Central memory CD4-positive, alpha-beta T cell (primary cell): ENCODE measurements around the gene IGF2BP2.
"Not testable (repeated sequence)": the region's sequence is repeated elsewhere in the genome, so short reads cannot be mapped to it uniquely, and the experiment has no call there.

ENCODE experiments used
- DNase-seq: peaks from one replicate; pipeline ENCODE4 v3.0.0; 2022

IGF2BP2 gene

DNA sequence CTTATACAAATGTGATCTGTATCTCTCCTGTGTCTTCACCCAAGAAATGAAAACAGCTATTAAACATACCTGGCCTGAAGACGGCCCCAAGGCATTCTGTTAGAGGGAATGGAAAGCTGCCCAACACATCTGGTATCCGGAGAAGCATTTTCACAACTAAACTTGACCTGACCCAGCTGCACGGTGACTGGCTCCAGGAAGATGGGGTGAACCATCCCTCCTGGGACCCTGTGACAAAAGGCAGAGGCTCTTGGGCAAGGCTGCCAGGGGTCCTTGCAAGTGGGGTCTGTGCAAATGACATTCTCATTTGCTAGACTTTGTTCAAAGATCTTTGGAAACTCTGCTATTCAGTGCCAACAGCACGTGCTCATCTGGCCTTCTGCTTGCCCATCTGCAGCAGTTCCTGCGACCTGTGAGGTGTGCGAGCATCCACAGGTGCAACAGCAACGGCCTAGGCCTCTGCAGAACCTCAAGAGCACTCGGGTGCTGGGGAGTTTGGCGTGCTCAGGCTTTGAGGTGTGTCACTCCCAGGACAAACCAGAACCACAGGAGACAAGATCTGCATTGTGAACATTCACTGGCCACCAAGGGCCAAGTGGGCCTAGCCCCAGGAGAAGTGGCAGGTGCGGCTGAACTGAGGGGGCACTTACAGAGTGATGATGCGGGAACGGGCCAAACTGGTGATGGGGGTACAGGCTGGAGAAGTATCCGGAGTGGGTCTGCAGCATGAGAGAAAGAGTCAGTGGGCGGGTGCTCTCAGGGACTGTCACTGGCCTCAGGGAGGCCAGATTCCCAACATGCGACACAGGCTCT lies 166.9 kb downstream of the IGF2BP2 start:
- no peak for DNase-seq

DNA sequence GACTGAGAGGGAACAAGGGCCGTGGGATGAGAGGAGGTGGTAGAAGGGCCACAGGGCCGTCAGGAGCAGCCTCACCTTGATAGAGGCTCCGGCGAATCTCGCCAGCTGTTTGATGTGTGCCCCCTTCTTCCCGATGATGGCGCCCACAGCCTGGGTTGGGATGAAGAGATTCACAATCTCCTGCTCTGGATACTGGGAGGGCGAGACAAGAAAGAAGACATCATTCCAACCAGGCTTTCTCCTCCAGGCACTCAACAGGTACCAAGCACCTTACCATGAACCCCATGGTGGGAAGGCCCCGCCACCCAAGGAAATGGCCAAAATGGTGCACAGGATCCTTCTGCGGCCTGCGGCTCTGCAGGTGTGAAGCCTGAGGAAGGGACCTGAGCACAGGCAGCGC lies 167.6 kb downstream of the IGF2BP2 start:
- DNase-seq: no peak

DNA sequence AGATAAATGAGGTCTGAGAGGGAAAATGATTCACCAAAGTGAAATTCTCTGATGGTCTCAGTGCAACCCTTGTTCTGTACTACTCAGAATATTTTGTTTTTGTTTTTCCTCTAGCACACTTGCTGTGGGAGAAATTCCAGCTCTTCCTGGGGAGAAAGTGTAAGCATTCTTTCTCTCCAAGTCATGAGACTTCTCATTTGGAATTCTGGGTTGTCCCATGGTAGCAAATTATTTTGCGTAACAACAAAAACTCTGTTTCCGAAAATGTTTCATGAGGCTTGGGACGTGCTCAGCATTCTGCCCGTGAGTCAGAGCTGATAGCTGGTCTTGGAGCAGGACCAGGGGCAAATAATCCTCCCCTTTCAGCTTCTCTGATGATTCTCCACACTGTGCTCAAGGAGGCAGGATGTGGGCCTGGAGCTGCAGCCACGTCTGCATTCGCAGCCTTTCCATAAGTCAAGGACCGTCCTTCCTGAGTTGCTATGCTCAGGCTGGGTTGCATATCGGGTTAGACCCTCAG lies 168.5 kb downstream of the IGF2BP2 start:
- no peak for DNase-seq

DNA sequence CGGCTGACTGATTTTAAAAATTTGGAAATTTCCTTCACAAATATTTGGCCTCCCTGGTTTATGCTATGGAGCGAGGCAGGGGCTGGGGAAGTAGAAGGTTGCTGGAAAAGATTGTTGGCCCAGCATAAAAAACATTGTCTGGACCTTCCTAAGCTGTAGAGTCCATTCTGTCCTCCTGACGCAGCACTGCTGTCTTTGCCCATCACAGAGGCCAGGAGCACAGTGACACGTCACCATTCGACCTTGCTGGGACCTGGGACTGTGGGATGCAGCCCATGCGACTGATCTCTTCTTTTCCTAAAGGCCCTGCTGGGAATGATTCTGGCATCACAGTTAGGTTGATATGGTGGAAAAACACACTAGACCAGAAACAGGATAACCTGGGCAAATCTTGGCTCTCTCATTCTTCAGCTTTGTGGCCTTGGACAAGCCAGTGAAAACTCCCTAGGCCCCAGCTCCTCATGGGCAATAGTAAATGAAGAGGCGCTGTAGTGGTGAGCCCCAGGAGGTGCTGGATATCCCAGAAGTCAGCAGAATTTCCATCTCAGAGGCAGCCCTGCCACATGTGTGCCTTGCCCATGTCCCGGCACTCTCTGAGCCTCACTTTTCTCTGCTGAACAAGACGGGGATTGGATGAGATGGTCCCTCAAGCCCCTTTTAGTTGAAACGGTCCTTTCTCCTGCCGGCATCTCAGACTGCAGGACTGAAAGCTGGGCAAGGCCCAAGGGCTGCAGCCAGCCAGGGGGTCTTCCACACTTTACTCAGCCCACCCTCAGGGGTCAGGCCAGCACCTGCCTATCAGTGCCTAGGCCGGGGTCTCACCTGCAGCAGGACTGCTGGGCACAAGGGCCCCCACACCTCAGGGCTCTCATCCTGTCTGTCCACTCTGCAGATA lies 169.2 kb downstream of the IGF2BP2 start:
- no peak for DNase-seq

DNA sequence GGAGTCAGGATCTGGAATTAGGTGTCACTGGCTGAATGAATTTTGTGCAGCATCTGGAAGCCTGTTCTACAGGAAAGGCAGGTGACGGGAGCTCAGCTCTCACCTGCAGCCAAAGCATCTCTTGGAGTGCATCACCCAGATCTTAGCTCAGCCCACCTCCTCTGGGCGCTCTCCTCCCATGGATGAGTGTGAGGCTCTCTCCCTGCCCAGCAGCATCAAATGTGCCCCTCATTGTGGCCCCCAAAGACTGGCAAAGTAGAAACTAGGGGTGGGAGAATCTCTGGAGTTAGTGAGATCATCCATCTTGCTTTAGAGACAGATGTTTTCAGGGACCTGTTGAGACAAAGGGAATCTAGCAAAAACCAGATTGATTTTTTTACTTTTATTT lies 170.1 kb downstream of the IGF2BP2 start:
- no peak for DNase-seq

DNA sequence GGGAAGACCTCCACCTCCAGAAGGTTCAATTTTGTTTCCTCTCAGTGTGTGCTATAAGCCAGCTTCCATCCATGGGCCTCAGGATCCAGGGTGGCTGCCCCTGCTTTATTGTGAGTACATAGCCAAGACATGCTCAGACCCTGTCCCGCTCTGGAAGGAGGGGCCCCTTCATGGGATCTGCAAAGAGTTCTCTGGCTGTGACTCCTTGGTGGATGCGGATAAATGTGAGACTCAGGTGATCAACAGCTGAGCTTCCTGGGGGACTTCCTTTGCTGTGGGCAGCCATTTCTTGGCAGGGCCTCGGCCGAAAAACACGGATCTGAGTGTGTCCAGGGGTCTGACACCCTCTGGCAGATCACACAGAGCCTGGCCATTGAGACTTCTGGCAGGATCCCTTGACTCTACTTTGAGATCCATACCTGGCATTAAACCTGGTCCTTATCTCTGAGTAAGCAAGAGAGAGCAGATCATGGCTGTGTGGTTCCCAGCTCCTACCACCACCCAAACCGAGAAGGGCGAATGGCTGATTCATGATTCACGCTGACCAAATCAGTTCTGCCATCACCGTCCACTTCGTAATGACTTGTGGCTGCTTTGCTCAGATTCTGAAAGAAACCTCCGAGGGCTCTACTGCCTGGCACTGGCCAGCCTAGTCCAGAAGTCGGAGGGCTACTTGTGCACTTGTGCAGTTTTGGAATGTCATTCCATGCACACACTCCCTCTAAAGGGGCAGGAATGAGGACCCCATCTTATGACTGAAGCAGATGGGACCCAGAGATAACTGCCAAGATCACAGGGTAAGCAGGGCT lies 170.7 kb downstream of the IGF2BP2 start:
- no peak for DNase-seq

DNA sequence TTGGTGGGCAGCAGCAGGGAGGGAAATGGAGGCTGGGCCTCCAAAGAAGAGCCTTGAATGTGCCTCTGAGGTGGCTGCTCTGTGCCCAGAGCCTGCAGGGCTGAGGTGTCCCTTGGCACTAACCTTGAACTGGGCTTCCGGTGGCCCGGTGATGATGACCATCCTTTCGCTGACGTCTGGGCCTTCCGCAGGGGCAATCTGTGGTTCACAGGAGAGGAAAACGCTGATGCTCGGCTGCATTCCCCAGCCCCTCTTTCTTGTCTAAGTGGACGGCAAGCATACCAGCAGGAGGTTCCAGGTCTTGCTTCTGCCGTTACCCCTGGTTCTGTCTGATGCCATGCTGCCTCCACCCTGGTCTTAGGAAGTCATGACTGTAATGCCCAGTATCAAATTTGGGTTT lies 172.9 kb downstream of the IGF2BP2 start:
- no peak for DNase-seq

DNA sequence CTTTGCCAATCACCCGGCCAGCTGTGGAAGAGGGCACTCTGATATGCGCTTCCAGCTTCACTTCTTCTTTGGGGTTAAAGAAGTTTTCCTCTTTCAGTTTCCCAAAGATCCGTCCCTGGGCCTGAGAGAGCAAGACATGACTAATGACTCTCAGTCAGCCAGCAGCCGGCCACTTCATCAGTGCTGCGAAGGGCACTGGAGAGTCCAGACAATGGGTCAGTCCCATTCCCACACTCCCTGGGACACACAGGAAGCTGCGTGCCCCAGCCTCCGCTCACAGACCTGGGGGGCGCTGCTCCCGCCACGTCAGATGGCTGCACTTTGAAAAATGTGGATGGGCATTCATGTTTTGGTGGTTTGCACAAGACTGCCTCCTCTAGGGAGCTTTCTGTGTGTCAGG lies 175.4 kb downstream of the IGF2BP2 start:
- DNase-seq: no peak

DNA sequence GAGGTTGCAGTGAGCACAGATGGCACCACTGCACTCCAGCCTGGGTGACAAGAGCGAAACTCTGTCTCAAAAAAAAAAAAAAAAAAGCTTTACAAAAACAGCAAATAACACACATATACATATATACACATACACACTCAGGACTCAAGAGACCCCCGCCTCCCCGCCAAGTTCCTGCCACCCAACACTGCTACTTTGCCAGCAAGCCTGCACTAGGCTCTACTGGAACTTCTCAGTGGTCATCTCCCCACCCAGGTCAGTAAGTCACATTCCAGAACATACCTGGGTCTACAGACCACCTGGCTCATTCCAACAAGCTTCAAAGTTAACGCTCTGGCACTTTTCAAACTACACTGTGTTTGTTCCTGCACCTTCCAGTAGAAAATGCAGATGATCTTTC lies 176.4 kb downstream of the IGF2BP2 start:
- DNase-seq: no peak

DNA sequence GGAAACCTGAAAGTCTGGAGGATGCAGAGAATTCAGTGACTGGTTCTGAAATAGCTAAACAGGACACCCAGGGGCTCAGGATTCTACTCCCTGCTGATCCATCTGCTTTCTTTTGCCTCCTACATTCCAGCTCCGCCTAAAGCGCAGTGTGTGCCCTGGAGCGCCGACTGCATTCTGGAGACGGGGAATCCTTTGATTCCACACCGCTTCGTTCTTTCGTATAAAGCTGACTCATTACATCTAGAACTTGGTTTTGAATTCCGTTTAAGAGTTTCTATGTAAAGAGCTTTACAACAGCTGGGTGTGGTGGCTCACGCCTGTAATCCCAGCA lies 177.0 kb downstream of the IGF2BP2 start:
- no peak for DNase-seq

DNA sequence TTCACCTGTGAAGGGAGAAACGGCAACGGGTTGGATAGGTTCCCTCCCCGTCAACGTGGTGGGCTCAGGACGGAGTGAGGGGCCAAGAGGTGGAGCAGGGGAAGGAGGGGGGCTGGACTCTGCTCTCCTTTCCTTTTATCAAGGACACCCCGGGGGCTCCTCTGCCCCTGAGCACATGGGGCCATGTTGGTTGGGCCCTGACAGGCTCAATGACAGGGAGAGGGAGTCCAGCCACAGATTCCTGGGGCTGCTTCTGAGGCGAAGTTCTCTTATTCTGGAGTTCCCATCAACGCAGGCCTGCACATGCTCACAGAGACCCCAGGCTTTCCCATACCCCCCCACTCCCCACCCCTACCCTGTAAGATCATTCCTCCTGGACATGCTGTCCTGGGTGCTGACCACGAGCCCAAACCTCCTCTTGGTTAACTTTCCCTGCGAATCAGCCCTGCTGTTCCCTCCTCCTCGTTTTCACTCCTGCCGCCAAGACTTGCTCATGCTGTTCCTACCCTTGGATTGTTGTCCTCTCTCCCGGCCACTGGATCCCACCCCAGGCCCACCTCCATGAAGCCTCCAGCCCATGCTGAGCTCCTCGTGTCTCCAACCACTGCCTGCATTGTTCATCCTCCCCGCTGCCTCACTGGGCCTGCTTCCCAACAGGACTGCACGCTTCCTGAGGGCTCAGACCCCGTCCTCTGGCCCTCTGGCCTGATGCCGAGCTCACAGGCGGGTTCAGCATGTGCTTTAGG lies 177.5 kb downstream of the IGF2BP2 start:
- DNase-seq: no peak

DNA sequence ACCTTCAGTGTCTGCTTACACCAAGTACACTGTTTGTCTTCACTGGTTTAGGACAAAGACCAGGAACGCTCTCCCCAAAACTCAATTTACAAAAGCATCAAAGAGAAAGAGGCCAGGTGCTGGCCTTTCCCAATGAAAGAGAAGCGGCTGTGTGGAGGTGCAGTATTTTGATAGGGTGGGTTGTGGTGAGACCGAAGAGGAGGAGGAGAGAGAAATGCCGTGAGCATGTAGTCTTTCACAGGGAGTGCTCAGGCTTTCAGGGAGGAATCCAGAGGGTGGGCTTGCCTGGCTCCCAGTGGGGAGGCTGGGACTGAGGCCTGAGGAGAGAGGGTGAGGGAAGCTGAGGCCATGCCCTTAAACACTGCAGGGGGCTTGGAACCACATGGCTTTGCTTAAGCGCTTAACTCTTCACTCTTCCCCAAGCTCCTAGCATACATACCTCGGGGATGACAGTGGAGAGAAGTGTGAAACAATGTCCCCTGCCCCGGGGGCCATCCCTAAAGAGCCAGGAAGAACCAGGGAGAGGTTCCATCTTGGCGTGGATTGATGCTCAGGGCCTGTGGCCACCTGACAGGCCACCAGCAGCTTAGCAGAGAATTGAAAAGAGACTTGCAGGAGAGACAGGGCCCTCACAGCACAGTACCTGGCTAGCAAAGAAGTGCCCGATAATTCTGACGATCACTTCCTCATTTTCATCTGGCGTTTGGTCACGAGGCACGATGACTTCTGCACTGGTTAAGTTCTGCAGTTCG lies 178.3 kb downstream of the IGF2BP2 start:
- DNase-seq: no peak

DNA sequence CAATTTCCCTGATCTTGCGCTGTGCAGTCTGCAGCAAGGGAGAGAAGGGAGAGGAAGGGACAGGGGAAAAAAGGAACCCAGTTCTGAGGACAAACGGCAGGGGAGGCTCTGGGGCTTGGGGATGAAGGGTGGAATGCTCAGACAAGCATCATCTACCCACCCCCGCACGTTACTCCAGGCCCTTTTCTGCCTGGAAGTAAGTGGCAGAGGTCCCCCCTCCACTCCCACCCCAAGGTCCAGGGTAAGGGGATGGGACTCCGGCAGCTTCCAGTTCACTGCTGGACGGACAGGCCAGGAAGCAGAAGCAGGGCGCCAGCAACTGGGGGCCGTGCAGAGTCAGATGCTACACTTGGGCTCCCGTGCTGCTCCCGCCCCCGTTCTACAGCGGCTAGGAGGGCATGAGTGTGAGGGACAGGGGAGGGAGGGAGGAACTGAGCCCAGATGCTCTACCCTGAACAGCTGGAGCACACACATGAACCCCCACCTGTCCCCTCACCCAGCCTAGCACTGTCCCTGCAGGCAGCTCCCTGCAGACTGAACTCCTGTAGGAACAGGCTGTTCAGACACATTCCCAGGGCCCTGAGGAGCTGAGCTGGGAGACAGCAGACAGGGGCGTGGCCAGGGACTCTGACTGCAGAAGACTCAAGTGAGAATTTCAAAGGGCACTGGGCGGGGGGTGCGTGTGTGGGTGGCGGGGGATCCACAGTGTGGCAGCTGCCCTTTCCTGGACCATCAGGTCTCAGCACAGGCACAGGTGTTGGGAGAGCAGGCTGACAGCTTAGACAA lies 179.1 kb downstream of the IGF2BP2 start:
- no peak for DNase-seq

DNA sequence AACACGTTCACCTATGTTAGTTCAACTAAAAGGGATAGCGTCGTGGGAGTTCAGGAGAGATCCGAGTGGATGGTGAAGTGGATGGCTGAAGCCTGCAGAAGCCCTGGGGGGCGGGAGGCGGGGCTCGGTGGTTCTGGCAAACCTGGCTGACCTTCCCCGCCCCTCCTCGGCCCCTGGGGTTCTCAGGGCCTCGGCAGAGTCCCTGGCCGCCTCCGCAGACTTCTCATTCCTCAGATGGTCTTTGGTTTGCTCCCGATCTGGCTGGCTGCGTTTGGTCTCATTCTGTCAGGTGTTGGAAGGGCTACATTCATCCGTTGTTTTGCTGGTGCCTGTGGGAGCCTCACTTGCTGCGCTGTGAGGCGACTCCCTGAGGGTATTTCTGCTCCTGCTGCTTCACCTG lies 179.7 kb downstream of the IGF2BP2 start:
- DNase-seq: not testable (repeated sequence)

DNA sequence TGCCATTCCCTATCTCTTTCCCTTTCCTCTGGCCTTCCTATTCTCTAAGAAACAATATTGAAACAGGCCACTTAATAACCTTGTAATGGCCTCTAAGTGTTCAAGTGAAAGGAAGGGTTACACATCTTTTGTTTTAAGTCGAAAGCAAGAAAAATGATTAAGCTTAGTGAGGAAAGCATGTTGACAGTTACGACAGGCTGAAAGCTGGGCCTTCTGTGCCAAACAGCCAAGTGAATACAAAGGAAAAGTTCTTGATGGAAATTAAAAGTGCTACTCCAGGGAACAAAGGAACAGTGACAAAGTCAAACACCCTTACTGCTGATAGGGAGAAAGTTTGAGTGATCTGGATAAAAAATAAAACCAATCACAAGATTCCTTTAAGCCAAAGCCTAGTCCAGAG lies 184.5 kb downstream of the IGF2BP2 start:
- no peak for DNase-seq

DNA sequence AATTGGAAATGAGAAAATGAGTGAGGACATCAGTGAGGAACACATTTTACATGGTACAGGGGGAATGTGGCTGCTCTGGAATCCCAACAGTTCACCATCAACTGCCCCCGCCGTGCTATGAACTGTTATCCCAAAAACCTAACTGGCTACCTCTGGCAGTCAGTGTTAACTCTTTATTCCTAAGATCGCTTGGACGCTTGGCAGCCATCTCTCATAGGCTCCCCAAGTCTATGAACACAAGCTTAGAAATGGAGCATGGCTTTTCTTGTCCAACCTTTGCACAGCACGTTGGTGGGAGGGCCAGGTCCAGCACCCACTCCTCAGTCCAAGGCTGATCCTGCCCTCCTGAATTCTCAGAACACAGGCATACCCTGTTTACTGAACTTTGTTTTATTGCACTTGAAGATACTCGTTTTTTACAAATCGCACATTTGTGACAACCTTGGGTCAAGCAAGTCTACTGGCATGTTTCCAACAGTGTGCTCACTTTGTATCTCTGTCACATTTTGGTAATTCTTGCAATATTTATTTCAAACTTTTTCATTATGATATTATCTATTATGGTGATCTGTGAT lies 185.1 kb downstream of the IGF2BP2 start:
- DNase-seq: no peak

DNA sequence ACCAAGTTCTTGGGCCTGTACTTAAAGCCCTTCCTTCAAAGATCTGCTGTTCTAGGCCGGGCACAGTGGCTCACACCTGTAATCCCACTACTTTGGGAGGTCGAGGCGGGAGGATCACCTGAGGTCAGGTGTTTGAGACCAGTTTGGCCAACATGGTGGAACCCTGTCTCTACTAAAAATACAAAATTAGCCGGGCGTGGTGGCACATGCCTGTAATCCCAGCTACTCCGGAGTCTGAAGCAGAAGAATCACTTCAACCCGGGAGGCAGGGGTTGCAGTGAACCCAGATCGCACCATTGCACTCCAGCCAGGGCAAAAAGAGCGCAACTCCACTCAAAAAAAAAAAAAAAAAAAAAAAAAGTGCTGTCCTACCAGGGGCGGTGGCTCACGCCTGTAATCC lies 186.2 kb downstream of the IGF2BP2 start:
- not testable (repeated sequence) for DNase-seq

DNA sequence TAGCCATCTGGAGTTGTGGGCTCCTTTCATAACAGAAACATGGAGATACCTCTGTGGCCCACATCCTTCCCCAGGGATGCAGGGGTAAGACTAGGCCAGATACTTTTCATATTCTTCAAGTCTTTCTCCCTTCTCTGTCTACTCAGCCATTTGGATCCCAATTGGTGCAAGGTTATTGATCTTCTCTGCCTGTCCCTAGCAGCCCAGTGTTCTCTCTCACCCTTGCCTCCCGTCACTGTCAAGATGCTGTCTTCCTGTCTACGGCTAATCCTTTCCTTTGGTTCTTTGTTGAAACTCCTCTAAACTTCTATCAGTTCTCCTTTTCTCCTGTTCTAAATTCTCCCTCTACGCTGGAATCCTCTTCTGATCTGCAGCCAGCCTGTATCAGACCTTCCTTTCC lies 187.5 kb downstream of the IGF2BP2 start:
- DNase-seq: no peak

DNA sequence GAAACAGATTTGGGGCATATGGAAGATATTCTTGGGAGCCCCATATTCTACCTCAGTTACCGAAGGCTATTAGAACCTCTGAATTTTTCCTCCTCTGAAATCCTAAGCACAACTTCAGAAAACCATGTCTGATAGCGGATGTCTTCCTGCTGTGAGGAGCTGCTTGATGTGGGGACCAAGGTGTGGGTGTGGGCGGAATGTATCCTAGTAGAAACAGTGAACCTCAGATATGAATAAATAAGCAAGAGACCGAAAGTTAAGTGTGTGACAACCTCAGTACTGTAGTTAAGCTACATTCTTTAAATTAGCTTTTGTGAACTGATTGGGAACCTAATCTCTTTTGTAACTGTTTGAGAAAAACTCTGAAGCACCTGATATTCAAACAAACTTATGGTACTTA lies 191.8 kb downstream of the IGF2BP2 start:
- no peak for DNase-seq

DNA sequence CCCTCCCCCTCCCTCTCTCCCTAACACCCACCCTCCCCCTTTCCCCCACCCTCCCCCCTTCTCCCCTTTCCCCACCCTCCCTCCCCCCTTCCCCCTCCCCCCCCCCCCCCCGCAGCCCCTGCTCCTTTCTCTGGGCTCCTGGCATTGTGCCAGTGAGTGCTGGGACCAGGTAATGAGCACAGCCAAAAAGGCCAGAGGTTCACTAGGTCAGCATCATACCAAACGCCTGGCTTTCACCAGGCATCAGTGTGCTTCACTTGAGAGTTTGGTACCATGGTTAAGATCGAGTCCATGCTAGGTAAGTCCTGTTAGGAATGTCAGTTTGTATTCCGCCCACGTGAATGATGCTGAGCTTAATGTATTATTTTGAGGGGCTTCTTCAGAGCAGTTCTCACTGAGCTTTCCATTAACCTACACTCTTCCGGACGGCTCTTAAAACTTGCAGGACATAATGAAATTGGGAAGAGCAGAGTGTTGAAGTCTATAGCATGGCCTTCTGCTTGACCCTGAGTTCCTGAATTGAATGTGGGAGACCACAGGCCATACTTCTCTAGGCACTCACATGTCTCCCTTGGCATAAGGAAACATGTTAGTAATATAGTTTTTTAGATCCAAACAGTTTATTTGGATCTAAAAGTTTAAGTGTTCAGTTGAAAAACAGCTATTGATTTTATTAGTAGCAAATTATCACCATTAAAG lies 193.2 kb downstream of the IGF2BP2 start:
- no peak for DNase-seq
